HG03460 (cell line): Measurements from ENCODE around the gene ERP44.
A peak's percentile ranks its signal among the peaks of the same experiment; 100 is the strongest.
"Not testable (repeated sequence)": the region's sequence is repeated elsewhere in the genome, so short reads cannot be mapped to it uniquely, and the experiment has no call there.

Source experiments
- ATAC-seq: cut with Tn5 transposase; IDR thresholded peaks from one replicate; pipeline ENCODE4 v1.9.1; 2021; ENCODE audit not compliant: unreplicated experiment

ERP44 gene

DNA sequence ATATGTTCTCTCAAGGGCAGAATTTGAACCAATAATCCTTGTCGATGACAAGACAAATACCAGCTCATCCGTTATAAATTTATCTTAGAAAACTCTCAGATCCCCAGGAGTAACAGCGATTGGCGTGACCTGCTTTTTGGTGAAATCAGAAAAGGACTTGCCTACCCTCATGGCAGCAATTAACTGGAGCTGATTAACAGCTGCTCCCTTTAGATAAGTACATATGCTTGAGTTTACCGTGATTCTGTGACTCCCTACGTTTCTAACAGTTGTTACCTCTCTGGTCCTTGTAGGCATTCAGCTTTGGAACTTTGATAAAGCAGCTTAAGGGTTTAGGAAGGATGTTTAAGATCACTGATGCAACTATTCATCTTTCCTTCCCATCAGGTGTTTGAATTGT lies 2.8 kb upstream of the ERP44 start:
- ATAC-seq, result no peak

DNA sequence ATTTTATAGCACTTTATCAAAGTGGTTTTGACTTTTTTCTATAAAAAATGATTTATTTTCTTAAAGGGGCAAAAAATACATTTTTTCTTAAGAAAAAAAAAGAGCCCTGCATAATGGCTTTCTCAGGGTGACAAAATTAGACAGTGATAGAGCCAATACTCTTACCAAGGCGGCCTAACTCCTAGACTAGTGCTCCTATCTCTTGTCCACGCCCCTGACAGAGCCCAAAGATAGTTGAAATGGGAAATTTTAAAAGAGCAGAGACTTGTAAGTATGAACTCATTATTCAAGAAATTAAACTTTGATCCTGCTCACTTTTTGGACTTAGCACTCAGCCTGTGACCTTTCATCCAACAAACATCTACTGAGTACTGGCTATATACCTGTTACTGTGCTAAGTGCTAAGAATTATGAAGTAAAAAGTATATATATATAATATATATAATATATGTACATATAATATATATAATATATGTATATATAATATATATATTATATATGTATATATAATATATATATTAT lies 1.4 kb upstream of the ERP44 start:
- ATAC-seq, result no peak

DNA sequence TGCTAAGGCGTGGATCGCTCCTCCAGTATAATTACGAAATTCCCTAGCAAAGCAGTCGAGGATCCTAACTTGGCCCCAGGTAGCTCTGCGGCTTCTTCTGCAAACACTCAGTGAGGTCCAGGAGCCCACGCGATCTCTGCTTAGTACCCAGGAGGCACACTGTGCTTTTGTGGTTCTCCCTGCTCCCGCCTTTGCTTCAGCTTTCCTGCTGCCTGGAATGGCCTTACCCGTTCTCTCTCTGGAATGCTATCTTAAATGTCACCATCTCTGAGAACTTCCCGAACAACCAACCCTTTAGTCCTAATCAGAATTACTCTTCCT lies 882 bp upstream of the ERP44 start:
- peak; percentile 4 for ATAC-seq

GRCh38 chr9:100098046-100098886 lies 534 bp downstream of the ERP44 start:
- peak; percentile 6 for ATAC-seq

DNA sequence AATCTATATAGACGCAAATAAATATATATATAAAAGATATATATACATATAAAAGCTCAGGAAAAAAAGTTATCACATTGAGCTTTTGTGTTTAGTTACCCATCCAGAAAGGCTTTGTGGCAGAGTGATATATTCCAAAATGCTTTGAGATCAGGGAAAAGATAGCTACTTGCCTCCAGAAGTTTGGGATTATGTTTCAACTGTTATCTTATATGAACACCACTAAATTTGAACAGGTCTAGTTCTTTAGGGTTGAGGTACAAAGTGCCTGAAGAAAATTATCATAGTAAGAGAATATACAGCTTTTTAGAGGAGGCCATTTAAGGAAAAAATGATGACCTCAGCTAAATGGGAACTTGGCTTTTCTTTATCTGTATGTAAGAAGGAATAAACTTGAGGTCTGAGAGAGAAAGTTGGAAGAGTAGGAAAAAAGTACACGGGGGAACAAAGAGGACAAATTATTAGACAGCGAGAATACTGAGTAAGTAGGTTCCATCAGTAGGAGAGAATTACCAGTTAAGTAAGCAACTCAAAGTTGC lies 2.4 kb downstream of the ERP44 start:
- no peak for ATAC-seq

DNA sequence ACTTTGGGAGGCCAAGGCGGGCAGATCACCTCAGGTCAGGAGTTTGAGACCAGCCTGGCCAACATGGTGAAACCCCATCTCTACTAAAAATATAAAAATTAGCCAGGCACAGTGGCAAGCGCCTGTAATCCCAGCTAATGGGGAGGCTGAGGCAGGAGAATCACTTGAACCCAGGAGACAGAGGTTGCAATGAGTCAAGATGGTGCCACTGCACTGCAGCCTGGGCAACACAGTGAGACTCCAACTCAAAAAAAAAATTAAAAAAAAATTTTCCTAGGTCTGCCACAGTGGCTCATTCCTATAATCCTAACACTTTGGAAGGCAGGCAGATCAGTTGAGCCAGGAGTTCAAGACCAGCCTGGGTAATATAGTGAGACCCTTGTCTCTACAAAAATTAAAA lies 4.4 kb downstream of the ERP44 start:
- ATAC-seq, result not testable (repeated sequence)

DNA sequence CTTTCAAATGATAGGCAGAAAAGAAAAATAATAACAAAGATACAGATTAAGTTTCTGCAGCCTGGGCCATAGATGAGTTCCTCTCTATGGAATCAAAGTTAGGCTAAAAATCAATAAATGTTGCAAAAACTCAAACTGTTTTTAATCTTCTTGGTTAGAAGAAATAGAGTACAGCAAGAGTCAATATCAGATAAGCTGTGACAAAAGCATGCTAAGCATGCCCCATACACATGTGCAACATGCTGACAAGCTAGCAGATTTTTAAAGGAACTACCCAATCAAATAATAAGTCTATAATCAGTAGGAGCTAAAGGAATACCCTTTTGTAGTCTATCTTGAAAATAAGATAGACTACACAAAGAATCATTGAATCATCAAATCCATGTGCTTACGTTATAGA lies 6.7 kb downstream of the ERP44 start:
- no peak for ATAC-seq

GRCh38 chr9:100091650-100092049 lies 7.2 kb downstream of the ERP44 start:
- no peak for ATAC-seq

GRCh38 chr9:100090880-100091279 lies 7.9 kb downstream of the ERP44 start:
- no peak for ATAC-seq

DNA sequence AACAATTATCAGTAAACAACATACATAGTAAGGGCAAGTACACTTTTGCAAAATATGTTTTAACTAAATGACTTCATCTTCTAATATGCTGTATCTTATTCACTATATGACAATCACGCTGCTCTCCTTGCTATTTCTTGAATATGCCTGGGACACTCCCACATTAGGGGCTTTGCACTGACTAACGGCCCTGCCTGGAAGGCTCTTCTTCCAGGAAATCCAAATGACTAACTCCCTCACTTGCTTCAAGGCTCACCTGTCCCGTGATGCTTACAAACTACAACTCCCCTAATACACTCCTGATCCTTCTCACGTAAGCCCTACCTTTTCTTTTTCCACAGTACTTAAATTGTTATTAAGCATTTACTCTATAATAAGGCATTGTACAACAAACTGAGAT lies 10.6 kb downstream of the ERP44 start:
- no peak for ATAC-seq

DNA sequence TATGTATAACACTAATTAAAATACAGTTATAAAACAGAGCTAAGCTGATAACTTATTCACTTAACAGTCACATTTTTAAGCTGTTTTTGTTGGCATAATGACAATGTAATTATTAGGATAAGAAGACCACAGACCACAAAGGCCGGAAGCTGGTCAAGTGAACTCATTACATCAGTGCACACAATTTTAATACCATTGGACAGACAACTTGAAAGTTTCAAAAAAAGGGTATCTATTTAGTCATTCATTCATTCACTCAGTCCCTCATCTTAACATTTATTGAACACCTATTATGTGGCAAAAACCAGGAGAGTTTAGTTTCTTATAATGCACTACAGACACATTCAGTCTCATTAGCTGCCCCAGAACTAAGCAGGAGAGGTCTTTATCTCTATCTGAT lies 11.6 kb downstream of the ERP44 start:
- ATAC-seq, result no peak

- ATAC-seq, result no peak
Measured at GRCh38 chr9:100086097-100086635, 12.6 kb downstream of the ERP44 start.

GRCh38 chr9:100084734-100085133 lies 14.1 kb downstream of the ERP44 start:
- peak; percentile 79 for ATAC-seq

GRCh38 chr9:100084128-100084453 lies 14.7 kb downstream of the ERP44 start:
- ATAC-seq, result peak; percentile 54

- ATAC-seq, result peak; percentile 36
Measured at GRCh38 chr9:100083448-100084127, 15.2 kb downstream of the ERP44 start.

DNA sequence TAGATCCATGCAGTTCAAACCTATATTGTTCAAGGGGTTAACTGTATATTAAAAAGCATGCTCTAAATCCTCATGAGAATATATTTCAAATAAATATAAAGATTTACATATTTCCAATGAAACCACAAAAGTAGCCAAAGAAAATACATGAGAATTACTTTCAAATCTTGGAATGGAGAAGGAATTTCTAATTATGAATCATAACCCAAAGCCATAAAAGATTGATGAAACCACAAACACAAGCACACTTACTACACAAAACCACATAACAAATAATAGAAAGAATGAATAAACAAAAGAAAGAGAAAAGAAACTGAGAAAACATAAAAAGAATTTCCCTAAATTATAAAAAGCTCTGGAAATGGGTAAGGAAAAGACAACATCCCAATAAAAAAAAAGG lies 16.0 kb downstream of the ERP44 start:
- no peak for ATAC-seq

DNA sequence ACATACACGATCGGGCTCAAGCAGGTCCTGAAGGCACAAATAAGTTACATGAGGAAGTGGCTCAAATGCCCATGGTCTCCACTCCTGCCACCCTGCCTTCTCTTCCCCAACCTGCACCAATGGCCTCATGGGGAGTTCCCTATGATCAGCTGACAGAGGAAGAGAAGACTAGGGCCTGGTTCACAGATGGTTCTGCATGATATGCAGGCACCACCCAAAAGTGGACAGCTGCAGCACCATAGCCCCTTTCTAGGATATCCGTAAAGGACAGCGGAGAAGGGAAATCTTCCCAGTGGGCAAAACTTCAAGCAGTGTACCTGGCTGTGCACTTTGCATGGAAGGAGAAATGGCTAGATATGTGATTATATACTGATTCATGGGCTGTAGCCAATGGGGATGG lies 22.5 kb downstream of the ERP44 start:
- ATAC-seq, result not testable (repeated sequence)

DNA sequence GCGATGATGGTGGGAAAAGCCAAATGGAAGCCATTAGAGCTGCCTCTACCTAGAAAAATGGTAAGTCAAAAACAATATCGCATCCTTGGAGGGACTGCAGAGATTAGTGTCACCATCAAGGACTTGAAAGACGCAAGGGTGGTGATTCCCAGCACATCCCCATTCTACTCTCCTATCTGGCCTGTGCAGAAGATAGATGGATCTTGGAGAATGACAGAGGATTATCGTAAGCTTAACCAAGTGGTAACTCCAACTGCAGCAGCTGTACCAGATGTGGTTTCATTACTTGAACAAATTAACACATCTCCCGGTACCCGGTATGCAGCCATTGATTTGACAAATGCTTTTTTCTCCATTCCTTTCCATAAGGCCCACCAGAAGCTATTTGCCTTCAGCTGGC lies 23.8 kb downstream of the ERP44 start:
- ATAC-seq, result no peak

- no peak for ATAC-seq
Measured at GRCh38 chr9:100074093-100074492, 24.7 kb downstream of the ERP44 start.

DNA sequence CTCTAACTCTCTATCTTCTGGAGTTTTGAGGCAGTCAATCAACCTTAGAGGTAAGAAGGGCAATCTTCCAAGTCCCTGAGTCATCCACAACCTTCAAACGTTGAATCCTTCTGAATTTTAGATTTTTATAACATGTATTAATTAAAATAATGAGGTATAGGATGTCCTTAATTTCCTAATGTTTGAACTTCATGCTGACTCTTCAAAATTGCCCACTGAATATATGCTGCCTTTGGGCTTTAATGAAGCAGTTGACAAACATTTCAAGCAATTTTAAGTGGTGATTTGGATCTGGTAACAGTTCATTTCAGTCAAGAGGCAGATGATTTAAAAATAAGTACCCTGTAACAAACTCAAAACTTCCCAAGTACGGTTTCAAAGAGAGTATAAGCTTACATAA lies 26.0 kb downstream of the ERP44 start:
- no peak for ATAC-seq

- no peak for ATAC-seq
Measured at GRCh38 chr9:100071271-100071670, 27.5 kb downstream of the ERP44 start.
